MM.1S (cell line): ENCODE data around the gene DEFB124.

ENCODE experiments used
- DNase-seq: peaks from one replicate; pipeline ENCODE4 v3.0.0-alpha.2; 2015
- H2AFZ ChIP-seq: fragments of 300-600 bp; sonication (generic); 2 replicates; pipeline ENCODE4 v1.6.0; 2016; ENCODE audit warnings: antibody characterized with exemption, low read length
- H3F3A ChIP-seq: fragments of 300-600 bp; sonication (generic); 2 replicates; pipeline ENCODE4 v1.6.1; 2016; ENCODE audit warnings: mild to moderate bottlenecking, antibody characterized with exemption, low read length, moderate library complexity, mixed read lengths; ENCODE audit not compliant: insufficient read depth
- H3K27ac ChIP-seq: fragments of 300-600 bp; sonication (generic); 2 replicates; pipeline ENCODE4 v1.5.1; 2016; ENCODE audit warnings: mild to moderate bottlenecking, low read length
- H3K27me3 ChIP-seq: fragments of 300-600 bp; sonication (generic); replicated peaks from 2 replicates; pipeline ENCODE4 v1.6.0; 2016; ENCODE audit warnings: low read length; ENCODE audit not compliant: insufficient read depth
- H3K36me3 ChIP-seq: fragments of 300-600 bp; sonication (generic); replicated peaks from 2 replicates; pipeline ENCODE4 v1.6.1; 2016; ENCODE audit warnings: mild to moderate bottlenecking, low read length, mixed read lengths; ENCODE audit not compliant: insufficient read depth
- H3K4me1 ChIP-seq: fragments of 300-600 bp; sonication (generic); 2 replicates; pipeline ENCODE4 v1.6.1; 2016; ENCODE audit warnings: low read length, mixed read lengths
- H3K4me2 ChIP-seq: fragments of 300-600 bp; sonication (generic); 2 replicates; pipeline ENCODE4 v1.6.0; 2016; ENCODE audit warnings: low read depth, low read length
- H3K4me3 ChIP-seq: fragments of 300-600 bp; sonication (generic); 2 replicates; pipeline ENCODE4 v1.5.1; 2016; ENCODE audit warnings: low read length, mixed read lengths
- H3K79me2 ChIP-seq: fragments of 300-600 bp; sonication (generic); 2 replicates; pipeline ENCODE4 v1.6.1; 2016; ENCODE audit warnings: mixed run types, low read length, mixed read lengths
- H3K9ac ChIP-seq: fragments of 300-600 bp; sonication (generic); 2 replicates; pipeline ENCODE4 v1.6.1; 2016; ENCODE audit warnings: low read length, mixed read lengths
- H3K9me2 ChIP-seq: fragments of 300-600 bp; sonication (generic); replicated peaks from 2 replicates; pipeline ENCODE4 v1.6.1; 2016; ENCODE audit warnings: mild to moderate bottlenecking, low read length, mixed read lengths; ENCODE audit not compliant: insufficient read depth
- H3K9me3 ChIP-seq: fragments of 300-600 bp; sonication (generic); replicated peaks from 2 replicates; pipeline ENCODE4 v1.6.1; 2016; ENCODE audit warnings: mild to moderate bottlenecking, low read length, mixed read lengths; ENCODE audit not compliant: insufficient read depth
- H4K20me1 ChIP-seq: fragments of 300-600 bp; sonication (generic); 2 replicates; pipeline ENCODE4 v1.6.1; 2016; ENCODE audit warnings: mild to moderate bottlenecking, low read length, moderate library complexity, mixed read lengths; ENCODE audit not compliant: insufficient read depth
- CTCF ChIP-seq: fragments of 300-600 bp; sonication (generic); IDR thresholded peaks from 2 replicates; pipeline ENCODE4 v1.5.1; 2016; ENCODE audit warnings: antibody characterized with exemption, low read length, mixed read lengths
- EZH2 ChIP-seq: fragments of 300-600 bp; sonication (generic); optimal IDR thresholded peaks from 2 replicates; pipeline ENCODE3; 2017; ENCODE audit warnings: low read depth, mild to moderate bottlenecking, antibody characterized with exemption, low read length, mixed read lengths
- EZH2phosphoT487 ChIP-seq: fragments of 300-600 bp; sonication (generic); IDR thresholded peaks from 2 replicates; pipeline ENCODE4 v1.6.1; 2018; ENCODE audit warnings: antibody characterized with exemption, low read length

Gene DEFB124

DNA sequence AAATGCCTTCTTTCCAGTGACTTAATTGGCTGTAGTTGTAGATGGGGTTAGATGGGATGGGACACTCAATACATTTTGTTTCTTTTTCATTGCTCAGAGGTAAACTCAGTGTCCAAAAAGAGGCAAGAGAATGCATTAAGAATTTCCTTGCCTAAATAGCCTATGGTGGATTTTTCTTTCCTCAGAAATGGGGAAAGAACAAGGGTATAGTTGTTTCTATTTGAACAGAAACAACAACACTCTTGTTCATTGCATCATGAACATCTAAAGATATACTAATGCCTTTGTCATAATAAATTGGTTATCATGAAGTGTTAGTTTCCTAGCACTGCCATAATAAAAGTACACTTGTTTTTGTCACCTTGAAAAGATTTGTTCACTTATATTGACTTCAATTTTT lies 49.1 kb downstream of the DEFB124 start:
- H3K27ac ChIP-seq, result no peak overlapping the region
- no peaks in the 10 kb centered on the region for H3K79me2 ChIP-seq
- H3K4me3 ChIP-seq, result no peak overlapping the region
- H3F3A ChIP-seq, result no peaks in the 10 kb centered on the region
- H3K36me3 ChIP-seq, result no peaks in the 10 kb centered on the region
- H3K9me2 ChIP-seq, result no peaks in the 10 kb centered on the region
- H2AFZ ChIP-seq, result no peak overlapping the region
- H3K4me1 ChIP-seq, result no peaks in the 10 kb centered on the region
- TF ChIP-seq EZH2 (no peak), CTCF (no peak), EZH2phosphoT487 (no peak)
- no peaks in the 10 kb centered on the region for H3K9me3 ChIP-seq
- H3K4me2 ChIP-seq, result no peak overlapping the region
- no peaks in the 10 kb centered on the region for H3K27me3 ChIP-seq
- no peak overlapping the region for H3K9ac ChIP-seq
- no peaks in the 10 kb centered on the region for H4K20me1 ChIP-seq
- no peak for DNase-seq

- no peaks in the 10 kb centered on the region for H4K20me1 ChIP-seq
- H3K9me2 ChIP-seq, result no peaks in the 10 kb centered on the region
- DNase-seq, result no peak
- no peaks in the 10 kb centered on the region for H3K36me3 ChIP-seq
- H3K4me2 ChIP-seq, result no peak overlapping the region
- no peak overlapping the region for H2AFZ ChIP-seq
- H3K79me2 ChIP-seq, result no peaks in the 10 kb centered on the region
- no peak overlapping the region for H3K4me3 ChIP-seq
- no peaks in the 10 kb centered on the region for H3K4me1 ChIP-seq
- H3K27me3 ChIP-seq, result no peaks in the 10 kb centered on the region
- no peak for TF ChIP-seq EZH2phosphoT487
- no peak for TF ChIP-seq EZH2
- no peak overlapping the region for H3K9ac ChIP-seq
- H3K9me3 ChIP-seq, result no peaks in the 10 kb centered on the region
- no peak overlapping the region for H3K27ac ChIP-seq
- H3F3A ChIP-seq, result no peaks in the 10 kb centered on the region
Measured at GRCh38 chr20:31418307-31418706, 56.6 kb downstream of the DEFB124 start.

DNA sequence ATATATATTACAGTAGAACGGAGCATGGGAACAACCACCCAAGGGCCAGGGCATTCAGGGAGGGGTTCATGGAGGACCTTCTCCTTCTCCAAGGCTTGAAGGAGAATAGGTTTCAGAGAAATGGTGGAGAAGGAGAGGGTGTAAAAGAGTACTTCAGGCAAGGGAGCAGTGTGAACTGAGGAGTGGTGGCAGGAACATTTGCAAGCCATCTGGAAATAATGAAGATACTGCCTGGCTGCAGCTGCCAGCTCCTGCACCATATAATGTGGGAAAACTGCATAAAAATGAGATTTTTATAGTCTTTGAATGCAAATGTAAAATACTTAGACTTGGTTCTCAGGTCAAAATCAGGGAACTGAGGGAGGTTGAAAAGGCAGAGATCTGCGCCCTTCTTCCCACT lies 59.3 kb downstream of the DEFB124 start:
- TF ChIP-seq EZH2 (no peak), EZH2phosphoT487 (no peak), CTCF (no peak)
- no peaks in the 10 kb centered on the region for H3K27me3 ChIP-seq
- H3K4me1 ChIP-seq, result no peaks in the 10 kb centered on the region
- H3K9ac ChIP-seq, result no peak overlapping the region
- H3K27ac ChIP-seq, result no peak overlapping the region
- H3K4me2 ChIP-seq, result no peak overlapping the region
- H3K9me2 ChIP-seq, result no peaks in the 10 kb centered on the region
- H3K4me3 ChIP-seq, result no peak overlapping the region
- H2AFZ ChIP-seq, result no peak overlapping the region
- H4K20me1 ChIP-seq, result no peaks in the 10 kb centered on the region
- no peak for DNase-seq
- no peaks in the 10 kb centered on the region for H3F3A ChIP-seq
- H3K36me3 ChIP-seq, result no peaks in the 10 kb centered on the region
- H3K9me3 ChIP-seq, result no peaks in the 10 kb centered on the region
- no peaks in the 10 kb centered on the region for H3K79me2 ChIP-seq
